Left hindlimb (tissue), 1 donor: ENCODE measurements around the gene AXIN1.
"Not testable (repeated sequence)": the region's sequence is repeated elsewhere in the genome, so short reads cannot be mapped to it uniquely, and the experiment has no call there.

Experiments
- DNase-seq: peaks from one replicate; pipeline ENCODE4 v3.0.0-alpha.2; 2018

Gene AXIN1

GRCh38 chr16:381789-382717, 29.5 kb upstream of the AXIN1 start, which contains the start of gene PGAP6:
TSS of gene PGAP6 (minus strand) at chr16:381978. CDS start at chr16:381821, 157 bp downstream.
- peak; percentile 71 for DNase-seq

GRCh38 chr16:381012-381788, 28.7 kb upstream of the AXIN1 start:
- DNase-seq, result no peak

DNA sequence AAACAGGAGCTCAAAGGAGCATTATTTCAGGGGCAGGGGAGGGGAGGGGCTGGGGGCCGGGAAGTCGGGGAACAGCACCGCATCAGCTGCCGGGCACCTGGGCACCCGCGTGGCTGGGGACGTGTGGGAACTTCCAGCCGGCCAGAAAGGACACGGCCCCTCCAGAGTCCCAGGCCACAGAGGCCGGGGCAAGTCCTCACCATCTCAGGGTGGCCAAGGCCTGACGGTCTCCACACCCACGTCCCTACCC, 28.2 kb upstream of the AXIN1 start:
- no peak for DNase-seq

- no peak for DNase-seq
Measured at GRCh38 chr16:379961-380761, 27.6 kb upstream of the AXIN1 start.

GRCh38 chr16:379183-379960, 26.8 kb upstream of the AXIN1 start:
- DNase-seq, result no peak

DNA sequence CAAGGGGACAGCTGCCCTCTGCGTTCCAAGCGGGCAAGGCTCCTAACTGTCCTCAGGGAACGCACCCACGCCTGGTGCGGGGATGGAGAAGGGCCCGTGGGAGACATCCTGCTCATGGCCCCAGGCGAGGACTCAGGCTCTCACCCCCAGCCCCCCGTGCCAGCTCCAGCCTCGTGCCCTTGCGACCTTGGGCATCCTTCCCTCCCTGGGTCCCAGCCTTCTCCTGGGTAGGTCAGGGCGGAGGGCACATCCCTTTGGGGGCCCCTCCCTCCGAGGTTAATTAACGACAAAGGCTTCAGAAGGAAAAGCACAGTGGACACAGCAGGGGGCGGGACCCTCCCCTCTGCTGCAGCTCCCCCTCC, 26.3 kb upstream of the AXIN1 start:
- no peak for DNase-seq

GRCh38 chr16:378113-378820, 25.7 kb upstream of the AXIN1 start:
- DNase-seq, result not testable (repeated sequence)

GRCh38 chr16:377419-377951, 25.0 kb upstream of the AXIN1 start:
- DNase-seq, result no peak

- no peak for DNase-seq
Measured at GRCh38 chr16:376817-377418, 24.4 kb upstream of the AXIN1 start.

GRCh38 chr16:375927-376816, 23.6 kb upstream of the AXIN1 start:
- DNase-seq, result no peak

DNA sequence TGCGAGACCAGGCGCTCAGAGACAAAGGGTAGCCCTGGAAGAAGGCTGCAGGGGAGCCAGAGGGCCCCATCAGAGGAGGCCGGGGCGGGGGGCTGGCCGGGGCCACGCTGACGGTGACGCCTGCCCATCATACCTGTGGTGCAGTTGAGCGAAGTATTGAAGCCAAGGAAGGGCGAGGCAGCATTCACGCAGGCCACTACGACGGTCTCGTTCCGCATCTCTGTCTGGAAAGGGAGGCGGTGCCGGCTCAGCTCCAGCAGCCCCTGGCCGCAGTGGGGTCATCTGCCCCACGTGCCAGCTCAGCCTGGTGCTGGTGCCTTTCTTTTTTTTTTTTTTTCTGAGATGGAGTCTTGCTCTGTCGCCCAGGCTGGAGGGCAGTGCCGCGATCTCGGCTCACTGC, 22.7 kb upstream of the AXIN1 start:
- no peak for DNase-seq

DNA sequence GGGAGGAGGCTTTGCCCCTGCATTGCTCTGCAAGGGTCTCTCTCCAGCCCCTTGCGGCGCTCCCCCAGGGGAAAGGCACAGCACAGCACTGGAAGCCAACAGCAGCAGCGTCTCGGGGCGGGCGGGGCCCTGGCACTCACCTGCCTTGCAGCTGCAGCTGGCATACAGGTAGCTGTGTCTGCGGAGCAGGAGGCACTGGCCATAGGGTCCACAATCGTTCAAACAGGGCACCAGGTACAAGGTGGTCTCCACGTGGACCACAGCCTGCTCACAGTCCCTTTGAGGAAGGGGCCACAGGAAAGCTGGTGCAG, 22.0 kb upstream of the AXIN1 start:
- no peak for DNase-seq

DNA sequence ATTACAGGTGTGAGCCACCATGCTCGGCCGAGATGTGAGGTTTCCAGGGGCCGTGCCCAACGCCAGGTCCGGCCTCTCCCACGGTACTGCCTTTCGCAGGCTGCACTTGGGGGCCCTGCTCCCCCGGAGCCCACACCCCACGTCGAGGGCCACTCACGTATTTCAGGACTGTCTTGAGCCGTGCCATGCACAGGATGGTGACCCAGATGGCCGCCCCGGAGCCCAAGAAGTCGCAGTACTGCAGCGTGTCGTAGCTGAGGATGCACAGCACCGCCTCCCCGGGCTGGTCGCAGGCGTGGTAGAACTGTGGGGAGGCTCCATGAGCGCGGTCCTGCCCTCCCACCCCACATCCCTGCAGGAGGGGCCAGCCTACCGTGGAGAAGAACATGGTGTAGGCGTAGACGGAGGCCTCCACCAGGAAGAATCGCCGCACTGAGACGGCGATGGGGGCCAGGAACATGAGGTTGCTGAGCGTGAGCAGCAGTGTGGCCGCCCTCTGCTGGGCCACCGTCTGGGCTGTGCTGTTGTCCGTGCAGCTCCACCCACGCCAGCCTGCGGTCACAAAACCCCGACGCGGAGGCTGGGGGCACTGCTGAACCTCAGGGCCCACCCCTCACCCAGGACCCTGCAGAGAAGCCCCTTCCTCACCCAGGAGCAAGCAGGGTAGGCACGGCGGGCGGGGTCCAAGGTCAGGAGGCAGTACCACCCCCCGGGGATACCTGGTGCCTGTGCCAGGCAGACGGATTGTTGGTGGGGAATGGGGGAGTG, 21.5 kb upstream of the AXIN1 start:
- DNase-seq, result no peak

GRCh38 chr16:373020-373598, 20.6 kb upstream of the AXIN1 start:
- DNase-seq, result no peak

- DNase-seq, result peak; percentile 11
Measured at GRCh38 chr16:372302-372983, 19.9 kb upstream of the AXIN1 start.

DNA sequence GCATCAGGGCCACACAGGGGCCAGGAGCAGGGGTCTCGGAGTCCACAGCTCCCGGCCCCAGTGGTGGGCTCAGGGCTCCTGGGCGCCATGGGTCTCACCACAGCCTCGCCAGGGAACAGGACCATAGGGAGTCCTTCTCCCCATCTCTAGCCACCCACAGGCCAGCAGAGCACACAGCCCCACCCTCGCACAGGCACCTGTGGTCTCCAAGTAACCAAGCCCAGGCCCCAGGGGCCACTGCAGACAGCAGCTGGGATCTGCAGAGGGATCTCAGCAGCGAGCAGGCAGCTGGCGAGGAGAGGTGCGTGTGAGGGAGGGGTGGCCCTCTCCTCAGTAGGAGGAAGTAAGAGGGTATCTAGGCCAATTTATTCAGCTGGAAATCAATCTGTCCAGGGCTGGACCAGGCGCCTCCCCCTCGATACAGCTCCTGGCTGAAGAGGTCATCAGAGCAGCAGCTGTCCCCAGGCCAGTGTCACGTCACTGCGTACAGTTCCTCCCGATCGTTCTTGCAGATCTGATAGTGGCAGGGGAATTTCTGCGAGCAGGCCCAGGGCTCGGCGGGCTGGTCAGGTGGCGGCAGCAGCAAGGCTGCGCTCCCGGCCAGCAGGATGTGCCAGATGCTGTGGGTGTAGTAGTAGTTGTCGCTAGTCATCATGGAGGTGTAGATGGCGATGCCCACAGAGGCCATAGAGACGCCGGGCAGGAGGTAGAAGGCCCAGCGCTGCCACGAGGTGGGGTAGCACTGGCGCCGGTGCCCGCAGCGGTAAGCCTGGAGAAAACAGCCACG, 19.2 kb upstream of the AXIN1 start:
- DNase-seq, result no peak

DNA sequence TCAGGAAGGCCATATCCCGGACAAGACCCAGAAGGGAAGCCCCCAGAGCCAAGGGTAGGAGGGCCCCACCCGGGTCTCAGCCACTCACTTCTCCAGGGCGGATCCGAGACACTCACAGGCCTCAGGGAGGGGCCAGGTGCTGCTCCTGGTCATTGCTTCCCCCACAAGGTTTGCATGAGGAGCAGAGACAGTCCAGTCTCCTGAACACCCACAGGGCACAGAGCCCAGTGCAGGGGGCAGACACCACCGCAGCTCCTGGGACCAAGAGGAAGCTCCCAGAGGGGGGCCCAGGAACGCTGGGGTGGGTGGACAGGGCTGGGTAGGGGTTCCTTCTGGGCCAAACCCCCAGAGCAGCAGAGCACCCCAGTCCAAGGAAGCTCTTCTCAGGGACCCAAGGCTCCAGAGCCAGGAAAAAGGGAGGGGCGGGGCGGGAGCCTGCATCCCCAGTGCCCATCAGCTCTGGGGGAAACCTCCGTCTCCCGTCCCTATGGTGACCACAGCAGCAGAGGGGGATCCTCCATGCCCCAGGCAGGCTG, 18.5 kb upstream of the AXIN1 start:
- DNase-seq, result peak; percentile 47
